Nephron (organoid): Measurements from ENCODE around the gene RGS10.
A peak's percentile ranks its signal among the peaks of the same experiment; 100 is the strongest.

ENCODE experiments used
- H3K27ac Mint-ChIP-seq, 3 experiments: 2 replicates each; pipeline ENCODE4 v1.8.0; 2020; ENCODE audit warnings: mixed read lengths in 3 of 3, mild to moderate bottlenecking in 2 of 3, moderate library complexity in 1 of 3
- H3K27me3 Mint-ChIP-seq: 2 replicates; pipeline ENCODE4 v1.8.0; 2021; ENCODE audit warnings: low read depth, mild to moderate bottlenecking, moderate library complexity, mixed read lengths
- H3K36me3 Mint-ChIP-seq: 2 replicates; pipeline ENCODE4 v1.8.0; 2020; ENCODE audit warnings: low read depth, mixed read lengths
- H3K4me1 Mint-ChIP-seq: 2 replicates; pipeline ENCODE4 v1.8.0; 2020; ENCODE audit warnings: mixed read lengths
- H3K4me3 Mint-ChIP-seq, 3 experiments: 2 replicates each; pipeline ENCODE4 v1.8.0; 2020; ENCODE audit warnings: mild to moderate bottlenecking in 3 of 3, mixed read lengths in 3 of 3, moderate library complexity in 2 of 3
- H3K9me3 Mint-ChIP-seq: 2 replicates; pipeline ENCODE4 v1.8.0; 2020; ENCODE audit warnings: mixed read lengths
- CTCF ChIP-seq, 3 experiments: fragments of 200-600 bp; sonication (generic); IDR thresholded peaks; one replicate each; pipeline ENCODE4 v1.5.0; 2021; ENCODE audit warnings: antibody characterized with exemption in 3 of 3; ENCODE audit not compliant: unreplicated experiment in 3 of 3

The RGS10 gene

GRCh38 chr10:119498889-119499676 lies 43.4 kb downstream of the RGS10 start:
- peak overlapping the region in 1 of 3 experiments; percentile 43 for H3K4me3 Mint-ChIP-seq
- H3K4me1 Mint-ChIP-seq: peaks cover 42% of the 10 kb centered on the region
- no peaks in the 10 kb centered on the region for H3K9me3 Mint-ChIP-seq
- peak overlapping the region in 1 of 3 experiments; percentile 36 for H3K27ac Mint-ChIP-seq
- no peak for TF ChIP-seq CTCF (IDR thresholded peaks at IDR 0.05; ENCODE audit: unreplicated experiment in 3 of 3)
- H3K27me3 Mint-ChIP-seq: peaks cover 56% of the 10 kb centered on the region
- no peaks in the 10 kb centered on the region for H3K36me3 Mint-ChIP-seq

- no peak overlapping the region for H3K4me3 Mint-ChIP-seq
- peaks cover 37% of the 10 kb centered on the region for H3K4me1 Mint-ChIP-seq
- H3K27me3 Mint-ChIP-seq: peaks cover 47% of the 10 kb centered on the region
- H3K36me3 Mint-ChIP-seq: no peaks in the 10 kb centered on the region
- H3K27ac Mint-ChIP-seq: no peak overlapping the region
- H3K9me3 Mint-ChIP-seq: no peaks in the 10 kb centered on the region
- TF ChIP-seq CTCF (IDR thresholded peaks at IDR 0.05; ENCODE audit: unreplicated experiment in 3 of 3): no peak
Measured at GRCh38 chr10:119497243-119497642, 45.3 kb downstream of the RGS10 start.

GRCh38 chr10:119496273-119496672 lies 46.2 kb downstream of the RGS10 start:
- TF ChIP-seq CTCF (IDR thresholded peaks at IDR 0.05; ENCODE audit: unreplicated experiment in 3 of 3): no peak
- peaks cover 40% of the 10 kb centered on the region for H3K4me1 Mint-ChIP-seq
- H3K4me3 Mint-ChIP-seq: no peak overlapping the region
- peaks cover 41% of the 10 kb centered on the region for H3K27me3 Mint-ChIP-seq
- H3K9me3 Mint-ChIP-seq: no peaks in the 10 kb centered on the region
- H3K27ac Mint-ChIP-seq: no peak overlapping the region
- no peaks in the 10 kb centered on the region for H3K36me3 Mint-ChIP-seq

- Mint-ChIP-seq H3K4me3 (no peak overlapping the region), H3K27me3 (peaks cover 34% of the 10 kb centered on the region), H3K36me3 (no peaks in the 10 kb centered on the region), H3K9me3 (no peaks in the 10 kb centered on the region), H3K27ac (peak overlapping the region in 2 of 3 experiments; percentile 51), H3K4me1 (peaks cover 38% of the 10 kb centered on the region)
- no peak for TF ChIP-seq CTCF (IDR thresholded peaks at IDR 0.05; ENCODE audit: unreplicated experiment in 3 of 3)
Measured at GRCh38 chr10:119495545-119495944, 47.0 kb downstream of the RGS10 start.

- no peaks in the 10 kb centered on the region for H3K9me3 Mint-ChIP-seq
- peaks cover 33% of the 10 kb centered on the region for H3K4me1 Mint-ChIP-seq
- H3K36me3 Mint-ChIP-seq: no peaks in the 10 kb centered on the region
- peak overlapping the region; percentile 51 to 77 (median 56) for H3K27ac Mint-ChIP-seq
- peaks cover 29% of the 10 kb centered on the region for H3K27me3 Mint-ChIP-seq
- no peak overlapping the region for H3K4me3 Mint-ChIP-seq
- TF ChIP-seq CTCF (IDR thresholded peaks at IDR 0.05; ENCODE audit: unreplicated experiment in 3 of 3): no peak
Measured at GRCh38 chr10:119495021-119495505, 47.5 kb downstream of the RGS10 start.
